Measurements from ENCODE around the gene ZNF33B. TPM values are rescaled to one million over a fixed set of nuclear protein-coding genes. Genes with fewer than 3 reads are reported as not detected.

ZNF33B gene
- polyA plus RNA-seq, 3 donors from 2014 or later = 9.4 to 13.6 (median 9.6) TPM

GRCh38 chr10:42638821-42639270 is 476 bp upstream of the ZNF33B start:
- peaks cover 27 to 42% of the 10 kb centered on the region in 2 donors for H3K4me1 Mint-ChIP-seq
- H3K36me3 Mint-ChIP-seq = peaks cover 0 to 7% (median 5%) of the 10 kb centered on the region in 3 donors
- peak overlapping the region; percentile 95 to 98 (median 97) for H3K4me3 Mint-ChIP-seq
- H3K27ac Mint-ChIP-seq = peak overlapping the region; percentile 90 to 96 (median 96)
- no peak for DNase-seq
- no peaks in the 10 kb centered on the region for H3K9me3 Mint-ChIP-seq
- peaks cover 0 to 3% (median 2%) of the 10 kb centered on the region in 3 donors for H3K27me3 Mint-ChIP-seq (ENCODE audit: low read depth in 3 of 3)

- peak overlapping the region; percentile 90 to 96 (median 96) for H3K27ac Mint-ChIP-seq
- no peak for DNase-seq
- peaks cover 29 to 52% of the 10 kb centered on the region in 2 donors for H3K4me1 Mint-ChIP-seq
- H3K27me3 Mint-ChIP-seq (ENCODE audit: low read depth in 3 of 3) = peaks cover 0 to 2% (median 0%) of the 10 kb centered on the region in 3 donors
- H3K36me3 Mint-ChIP-seq = peaks cover 0 to 8% (median 6%) of the 10 kb centered on the region in 3 donors
- H3K9me3 Mint-ChIP-seq = no peaks in the 10 kb centered on the region
- H3K4me3 Mint-ChIP-seq = peak overlapping the region; percentile 95 to 98 (median 97)
Measured at GRCh38 chr10:42637648-42638054, 719 bp downstream of the ZNF33B start.

DNA sequence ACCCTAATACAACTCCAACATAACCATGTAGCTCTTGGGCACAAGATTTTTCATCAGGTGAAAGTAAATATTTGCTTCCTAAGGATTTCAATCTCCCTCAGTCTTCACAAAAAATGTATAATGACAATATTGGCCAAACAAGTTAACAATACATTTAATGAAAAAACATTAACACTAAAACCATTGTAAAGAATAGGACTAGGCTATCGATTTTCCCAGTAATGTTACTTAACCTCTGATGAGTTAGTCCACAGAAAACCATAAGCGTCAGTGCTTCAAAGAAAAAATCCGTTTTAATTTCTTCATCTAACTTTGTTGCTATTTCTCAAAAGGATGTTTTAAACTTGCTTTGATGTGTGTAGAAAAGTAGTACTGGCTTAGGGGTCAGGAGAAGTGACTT is 1.2 kb downstream of the ZNF33B start:
- no peak for DNase-seq
- peaks cover 31 to 57% of the 10 kb centered on the region in 2 donors for H3K4me1 Mint-ChIP-seq
- peaks cover 0 to 2% (median 0%) of the 10 kb centered on the region in 3 donors for H3K27me3 Mint-ChIP-seq (ENCODE audit: low read depth in 3 of 3)
- H3K9me3 Mint-ChIP-seq = no peaks in the 10 kb centered on the region
- H3K4me3 Mint-ChIP-seq = peak overlapping the region; percentile 95 to 98 (median 97)
- peaks cover 0 to 13% (median 6%) of the 10 kb centered on the region in 3 donors for H3K36me3 Mint-ChIP-seq
- peak overlapping the region; percentile 90 to 96 (median 96) for H3K27ac Mint-ChIP-seq

- DNase-seq = no peak
- Mint-ChIP-seq H3K27ac (peak overlapping the region in 2 of 6 donors; percentile 2 to 72), H3K27me3 (ENCODE audit: low read depth in 3 of 3) (peaks cover 0 to 2% (median 0%) of the 10 kb centered on the region in 3 donors), H3K9me3 (no peaks in the 10 kb centered on the region), H3K4me3 (peak overlapping the region in 1 of 5 donors; percentile 12), H3K4me1 (peaks cover 42 to 67% of the 10 kb centered on the region in 2 donors), H3K36me3 (peaks cover 0 to 18% (median 6%) of the 10 kb centered on the region in 3 donors)
Measured at GRCh38 chr10:42635098-42635497, 3.3 kb downstream of the ZNF33B start.

DNA sequence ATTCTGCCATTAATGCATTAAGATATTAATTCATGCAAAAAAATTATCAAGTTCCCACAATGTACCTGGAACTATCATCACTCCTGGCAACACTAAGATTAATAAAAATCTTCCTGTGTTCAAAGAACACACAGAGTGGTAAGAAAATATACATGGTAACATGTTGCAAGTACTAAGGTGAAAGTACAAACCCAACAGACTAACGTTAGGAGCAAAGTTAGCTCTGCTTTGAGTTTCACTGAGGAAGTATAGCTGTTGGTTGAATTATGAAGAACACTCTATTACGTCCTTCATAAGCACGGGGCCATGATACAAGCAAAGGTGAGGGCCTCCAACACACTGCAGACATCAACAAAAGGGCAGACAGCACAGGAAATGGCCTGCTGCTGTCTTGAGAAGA is 5.8 kb downstream of the ZNF33B start:
- no peak overlapping the region for H3K4me3 Mint-ChIP-seq
- peaks cover 0 to 2% (median 1%) of the 10 kb centered on the region in 3 donors for H3K27me3 Mint-ChIP-seq (ENCODE audit: low read depth in 3 of 3)
- H3K27ac Mint-ChIP-seq = peak overlapping the region in 2 of 6 donors; percentile 25 to 47
- H3K9me3 Mint-ChIP-seq = no peaks in the 10 kb centered on the region
- DNase-seq = no peak
- peaks cover 19 to 37% (median 23%) of the 10 kb centered on the region in 3 donors for H3K36me3 Mint-ChIP-seq
- H3K4me1 Mint-ChIP-seq = peaks cover 42 to 65% of the 10 kb centered on the region in 2 donors

- H3K27ac Mint-ChIP-seq = peak overlapping the region; percentile 38 to 93 (median 86)
- H3K36me3 Mint-ChIP-seq = peaks cover 28 to 43% (median 29%) of the 10 kb centered on the region in 3 donors
- H3K9me3 Mint-ChIP-seq = no peaks in the 10 kb centered on the region
- H3K27me3 Mint-ChIP-seq (ENCODE audit: low read depth in 3 of 3) = peaks cover 0 to 2% (median 1%) of the 10 kb centered on the region in 3 donors
- no peak for DNase-seq
- H3K4me1 Mint-ChIP-seq = peaks cover 30 to 49% of the 10 kb centered on the region in 2 donors
- peak overlapping the region; percentile 51 to 77 (median 65) for H3K4me3 Mint-ChIP-seq
Measured at GRCh38 chr10:42630537-42631134, 7.7 kb downstream of the ZNF33B start.

DNA sequence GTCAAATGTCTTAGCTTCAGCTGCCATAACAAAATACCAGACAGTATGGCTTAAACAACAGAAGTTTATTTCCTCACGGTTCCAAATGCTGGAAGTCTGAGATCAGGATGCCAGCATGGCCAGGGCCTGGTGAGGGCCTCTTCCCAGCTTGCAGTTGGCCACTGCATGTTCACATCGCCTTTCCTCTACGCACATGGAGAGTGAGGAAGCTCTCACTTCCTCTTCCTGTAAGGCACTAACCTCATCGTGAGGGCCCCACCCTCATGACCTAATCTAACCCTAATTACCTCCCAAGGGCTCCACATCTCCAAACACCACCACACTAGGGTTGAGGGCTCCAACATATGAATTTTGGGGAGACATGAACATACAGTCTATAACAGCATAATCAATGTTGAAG is 14.4 kb downstream of the ZNF33B start:
- DNase-seq = no peak
- H3K4me3 Mint-ChIP-seq = no peak overlapping the region
- H3K27me3 Mint-ChIP-seq (ENCODE audit: low read depth in 3 of 3) = peaks cover 0 to 1% (median 0%) of the 10 kb centered on the region in 3 donors
- H3K27ac Mint-ChIP-seq = peak overlapping the region in 3 of 6 donors; percentile 3 to 40 (median 22)
- H3K9me3 Mint-ChIP-seq = peaks cover 0 to 4% (median 2%) of the 10 kb centered on the region in 6 donors
- peaks cover 48 to 67% (median 61%) of the 10 kb centered on the region in 3 donors for H3K36me3 Mint-ChIP-seq
- H3K4me1 Mint-ChIP-seq = peaks cover 10 to 13% of the 10 kb centered on the region in 2 donors

GRCh38 chr10:42618424-42618823 is 19.9 kb downstream of the ZNF33B start:
- Mint-ChIP-seq H3K9me3 (peaks cover 0 to 2% (median 0%) of the 10 kb centered on the region in 6 donors), H3K27me3 (ENCODE audit: low read depth in 3 of 3) (peaks cover 0 to 1% (median 0%) of the 10 kb centered on the region in 3 donors), H3K4me1 (peaks cover 4 to 11% of the 10 kb centered on the region in 2 donors), H3K4me3 (no peak overlapping the region), H3K36me3 (peaks cover 38 to 58% (median 48%) of the 10 kb centered on the region in 3 donors), H3K27ac (no peak overlapping the region)
- DNase-seq = no peak

DNA sequence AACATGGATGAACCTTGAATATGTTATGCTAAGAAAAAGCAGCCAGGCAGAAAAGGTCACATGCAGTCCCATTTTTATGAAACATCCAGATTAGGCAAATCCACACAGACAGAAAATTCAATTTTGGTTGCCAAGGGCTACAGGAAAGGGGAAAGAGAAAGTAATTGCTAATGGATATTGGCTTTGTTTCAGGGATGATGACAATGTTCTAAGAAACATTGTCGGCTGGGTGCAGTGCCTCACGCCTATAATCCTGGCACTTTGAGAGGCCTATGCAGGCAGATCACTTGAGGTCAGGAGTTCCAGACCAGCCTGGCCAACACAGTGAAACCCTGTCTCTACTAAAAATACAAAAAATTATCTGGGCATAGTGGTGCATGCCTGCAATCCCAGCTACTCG is 23.0 kb downstream of the ZNF33B start:
- H3K4me1 Mint-ChIP-seq = peaks cover 4 to 11% of the 10 kb centered on the region in 2 donors
- H3K27ac Mint-ChIP-seq = no peak overlapping the region
- DNase-seq = no peak
- no peaks in the 10 kb centered on the region for H3K27me3 Mint-ChIP-seq (ENCODE audit: low read depth in 3 of 3)
- H3K36me3 Mint-ChIP-seq = peaks cover 24 to 63% (median 41%) of the 10 kb centered on the region in 3 donors
- no peak overlapping the region for H3K4me3 Mint-ChIP-seq
- no peaks in the 10 kb centered on the region for H3K9me3 Mint-ChIP-seq

DNA sequence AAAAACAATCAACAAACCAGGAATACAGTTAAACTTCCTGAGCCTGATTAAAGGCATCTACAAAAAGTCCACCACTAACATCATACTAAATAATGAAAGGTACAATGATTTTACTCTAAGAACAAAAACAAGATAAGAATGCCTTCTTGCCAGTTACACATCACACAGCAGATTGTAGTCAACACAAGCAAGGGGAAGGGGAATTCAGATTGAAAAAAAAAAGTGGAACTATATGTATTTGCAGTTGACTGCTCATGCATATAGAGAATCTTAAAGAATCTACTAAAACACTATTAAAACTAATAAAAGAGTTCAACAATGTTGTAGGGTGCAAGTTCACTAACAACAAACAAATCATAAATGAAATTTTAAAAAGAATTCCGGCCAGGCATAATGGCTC is 28.5 kb downstream of the ZNF33B start:
- Mint-ChIP-seq H3K27ac (peak overlapping the region in 2 of 6 donors; percentile 28 to 73), H3K36me3 (peaks cover 31 to 74% (median 52%) of the 10 kb centered on the region in 3 donors), H3K27me3 (ENCODE audit: low read depth in 3 of 3) (no peaks in the 10 kb centered on the region), H3K4me1 (peaks cover 0 to 12% of the 10 kb centered on the region in 2 donors), H3K9me3 (no peaks in the 10 kb centered on the region), H3K4me3 (no peak overlapping the region)
- DNase-seq = no peak

GRCh38 chr10:42598249-42598873 is 40.0 kb downstream of the ZNF33B start:
- Mint-ChIP-seq H3K4me3 (no peak overlapping the region), H3K27me3 (ENCODE audit: low read depth in 3 of 3) (peaks cover 0 to 3% (median 2%) of the 10 kb centered on the region in 3 donors), H3K27ac (no peak overlapping the region), H3K4me1 (peaks cover 0 to 2% of the 10 kb centered on the region in 2 donors), H3K9me3 (peaks cover 20 to 43% (median 34%) of the 10 kb centered on the region in 6 donors), H3K36me3 (peaks cover 67 to 80% (median 78%) of the 10 kb centered on the region in 3 donors)
- DNase-seq = no peak

GRCh38 chr10:42596196-42596595 is 42.2 kb downstream of the ZNF33B start:
- Mint-ChIP-seq H3K27ac (no peak overlapping the region), H3K4me3 (no peak overlapping the region), H3K9me3 (peaks cover 34 to 65% (median 53%) of the 10 kb centered on the region in 6 donors), H3K36me3 (peaks cover 73 to 87% (median 82%) of the 10 kb centered on the region in 3 donors), H3K27me3 (ENCODE audit: low read depth in 3 of 3) (peaks cover 0 to 3% (median 2%) of the 10 kb centered on the region in 3 donors), H3K4me1 (no peaks in the 10 kb centered on the region)
- DNase-seq = no peak

- Mint-ChIP-seq H3K9me3 (peaks cover 40 to 82% (median 63%) of the 10 kb centered on the region in 6 donors), H3K27ac (no peak overlapping the region), H3K4me1 (no peaks in the 10 kb centered on the region), H3K4me3 (no peak overlapping the region), H3K27me3 (ENCODE audit: low read depth in 3 of 3) (peaks cover 0 to 3% (median 2%) of the 10 kb centered on the region in 3 donors), H3K36me3 (peaks cover 75 to 87% (median 87%) of the 10 kb centered on the region in 3 donors)
- no peak for DNase-seq
Measured at GRCh38 chr10:42594246-42594650, 44.1 kb downstream of the ZNF33B start.

DNA sequence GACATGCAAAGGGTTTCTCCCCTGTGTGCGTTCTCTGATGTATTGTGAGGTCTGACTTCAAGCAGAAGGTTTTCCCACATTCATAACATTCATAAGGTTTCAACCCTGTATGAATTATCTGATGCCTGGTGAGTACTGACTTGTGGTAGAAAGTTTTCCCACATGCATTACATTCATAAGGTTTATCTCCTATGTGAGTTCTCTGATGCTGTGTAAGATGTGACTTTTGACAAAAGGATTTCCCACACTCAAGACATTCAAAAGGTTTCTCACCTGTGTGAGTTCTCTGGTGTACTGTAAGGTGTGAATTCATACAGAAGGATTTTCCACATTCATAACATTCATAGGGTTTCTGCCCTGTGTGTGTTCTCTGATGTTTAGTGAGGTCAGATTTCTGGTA is 45.1 kb downstream of the ZNF33B start:
- Mint-ChIP-seq H3K4me1 (no peaks in the 10 kb centered on the region), H3K27ac (no peak overlapping the region), H3K27me3 (ENCODE audit: low read depth in 3 of 3) (peaks cover 0 to 3% (median 2%) of the 10 kb centered on the region in 3 donors), H3K9me3 (peaks cover 42 to 84% (median 63%) of the 10 kb centered on the region in 6 donors), H3K4me3 (no peak overlapping the region), H3K36me3 (peaks cover 78 to 89% (median 85%) of the 10 kb centered on the region in 3 donors)
- no peak for DNase-seq

Measured in immature natural killer cell (primary cell).